Fibroblast of lung (primary cell): ENCODE data around the gene NUDT15.

Experiments used
- CTCF ChIP-seq, 2 donors: IDR thresholded peaks in 1 of 2; conservative IDR thresholded peaks in 1 of 2; 1 replicate in 1 of 2; 2 replicates in 1 of 2; pipeline ENCODE4 v1.5.1; 2011 to 2012; ENCODE audit warnings: low read length in 2 of 2, control low read depth in 1 of 2, inconsistent platforms in 1 of 2, low read depth in 1 of 2, mild to moderate bottlenecking in 1 of 2
- EZH2 ChIP-seq: IDR thresholded peaks from 2 replicates; pipeline ENCODE4 v1.5.1; 2012; ENCODE audit warnings: low read length, control low read depth, mild to moderate bottlenecking; ENCODE audit errors: missing control alignments

- no peak for TF ChIP-seq CTCF (conservative IDR thresholded peaks at IDR 0.05 in 1 of 2, IDR thresholded peaks at IDR 0.05 in 1 of 2; ENCODE audit: low read depth in 1 of 2, low read length in 2 of 2)
- no peak for TF ChIP-seq EZH2
Measured at GRCh38 chr13:48070942-48071341, 33.4 kb downstream of the NUDT15 start.
